K562 (cell line): ENCODE results near the gene CCDC78. TPM values are rescaled to one million over a fixed set of nuclear protein-coding genes. Genes with fewer than 3 reads are reported as not detected.

Experiments
- E2F8 ChIP-seq: fragments of 450-650 bp; IDR thresholded peaks from 2 replicates; pipeline ENCODE4 v1.7.1; 2018; ENCODE audit warnings: mild to moderate bottlenecking, low read depth; ENCODE audit not compliant: partially characterized antibody
- ZBTB40 ChIP-seq, 2 experiments: fragments of 450-650 bp in 1 of 2; sonication (generic) in 1 of 2; formaldehyde crosslinking in 1 of 2; IDR thresholded peaks; 2 replicates each; pipeline versions ENCODE4 v1.7.1 to v1.9.0; 2016 to 2022; ENCODE audit warnings: inconsistent platforms in 1 of 2, mild to moderate bottlenecking in 1 of 2, missing genetic modification reagents in 1 of 2
- ZNF217 ChIP-seq: sonication (generic); formaldehyde crosslinking; IDR thresholded peaks from 2 replicates; pipeline ENCODE4 v1.8.0; 2022; ENCODE audit warnings: mild to moderate bottlenecking, missing genetic modification reagents
- ZNF274 ChIP-seq: IDR thresholded peaks from 2 replicates; pipeline ENCODE4 v1.6.1; 2011; ENCODE audit warnings: low read depth, mild to moderate bottlenecking, low read length, moderate library complexity, borderline replicate concordance
- ZNF277 ChIP-seq: fragments of 250-450 bp; sonication (Bioruptor Pico); IDR thresholded peaks from 2 replicates; pipeline ENCODE4 v1.8.0; 2022; ENCODE audit warnings: inconsistent platforms, mild to moderate bottlenecking, moderate library complexity, borderline replicate concordance
- polyA plus RNA-seq, 8 experiments: library from polyadenylated mRNA; depleted of rRNA in 4 of 8; stranded (reverse) in 5 of 8; unstranded in 3 of 8; fragments of >200 nt; fragmentation: Nextera tagmentation in 2 of 8; fragmentation: Illumina TruSeq in 1 of 8; extraction: Ambion mirVana in 2 of 8; extraction: Trizol in 1 of 8; gene quantifications; 2 replicates each; pipeline versions ENCODE4 v1.2.1 to v1.2.3, GENCODE V29; 2011 to 2014; ENCODE audit warnings: inconsistent platforms in 1 of 8, missing spikeins in 1 of 8
- total RNA-seq, 7 experiments: library from RNA; depleted of rRNA in 6 of 7; stranded (reverse); fragments of >200 nt in 6 of 7; fragmentation: Illumina TruSeq in 2 of 7; extraction: Trizol in 2 of 7; gene quantifications; 2 replicates each; pipeline versions ENCODE4 v1.2.1 to v1.2.3, GENCODE V29; 2011 to 2021; ENCODE audit warnings: low replicate concordance in 1 of 7
- TF ChIP-seq, protein P1 (sequence below), 2 experiments: fragments of 450-650 bp; IDR thresholded peaks; 2 replicates each; pipeline ENCODE4 v1.6.1; 2018; ENCODE audit warnings: mild to moderate bottlenecking in 2 of 2, low read depth in 1 of 2; ENCODE audit not compliant: partially characterized antibody in 2 of 2

Gene CCDC78
- total and polyA plus RNA-seq, 9 of the 15 experiments (the other 6 are each of a cell fraction or from before 2014, with no cell fraction given) = 0.24 to 17.7 (median 2.9) TPM

GRCh38 chr16:709566-710499 lies 16.4 kb downstream of the CCDC78 start (continued):
- TF ChIP-seq, protein P1, sequence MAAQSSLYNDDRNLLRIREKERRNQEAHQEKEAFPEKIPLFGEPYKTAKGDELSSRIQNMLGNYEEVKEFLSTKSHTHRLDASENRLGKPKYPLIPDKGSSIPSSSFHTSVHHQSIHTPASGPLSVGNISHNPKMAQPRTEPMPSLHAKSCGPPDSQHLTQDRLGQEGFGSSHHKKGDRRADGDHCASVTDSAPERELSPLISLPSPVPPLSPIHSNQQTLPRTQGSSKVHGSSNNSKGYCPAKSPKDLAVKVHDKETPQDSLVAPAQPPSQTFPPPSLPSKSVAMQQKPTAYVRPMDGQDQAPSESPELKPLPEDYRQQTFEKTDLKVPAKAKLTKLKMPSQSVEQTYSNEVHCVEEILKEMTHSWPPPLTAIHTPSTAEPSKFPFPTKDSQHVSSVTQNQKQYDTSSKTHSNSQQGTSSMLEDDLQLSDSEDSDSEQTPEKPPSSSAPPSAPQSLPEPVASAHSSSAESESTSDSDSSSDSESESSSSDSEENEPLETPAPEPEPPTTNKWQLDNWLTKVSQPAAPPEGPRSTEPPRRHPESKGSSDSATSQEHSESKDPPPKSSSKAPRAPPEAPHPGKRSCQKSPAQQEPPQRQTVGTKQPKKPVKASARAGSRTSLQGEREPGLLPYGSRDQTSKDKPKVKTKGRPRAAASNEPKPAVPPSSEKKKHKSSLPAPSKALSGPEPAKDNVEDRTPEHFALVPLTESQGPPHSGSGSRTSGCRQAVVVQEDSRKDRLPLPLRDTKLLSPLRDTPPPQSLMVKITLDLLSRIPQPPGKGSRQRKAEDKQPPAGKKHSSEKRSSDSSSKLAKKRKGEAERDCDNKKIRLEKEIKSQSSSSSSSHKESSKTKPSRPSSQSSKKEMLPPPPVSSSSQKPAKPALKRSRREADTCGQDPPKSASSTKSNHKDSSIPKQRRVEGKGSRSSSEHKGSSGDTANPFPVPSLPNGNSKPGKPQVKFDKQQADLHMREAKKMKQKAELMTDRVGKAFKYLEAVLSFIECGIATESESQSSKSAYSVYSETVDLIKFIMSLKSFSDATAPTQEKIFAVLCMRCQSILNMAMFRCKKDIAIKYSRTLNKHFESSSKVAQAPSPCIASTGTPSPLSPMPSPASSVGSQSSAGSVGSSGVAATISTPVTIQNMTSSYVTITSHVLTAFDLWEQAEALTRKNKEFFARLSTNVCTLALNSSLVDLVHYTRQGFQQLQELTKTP (IDR thresholded peaks at IDR 0.05; ENCODE audit: low read depth in 1 of 2, partially characterized antibody in 2 of 2) = no peak
- no peak for TF ChIP-seq E2F8
- TF ChIP-seq ZNF274 = no peak
- TF ChIP-seq ZBTB40 (IDR thresholded peaks at IDR 0.05) = peak; percentile 83
- peak; percentile 28; the same call in 1 of the 2 replicates for TF ChIP-seq ZBTB40 (CRISPR knock-in tag; IDR thresholded peaks at IDR 0.05)
- no peak for TF ChIP-seq ZNF217 (CRISPR knock-in tag)
- no peak for TF ChIP-seq ZNF277 (CRISPR knock-in tag)
